Daoy (cell line): ENCODE data around the gene ALS2. TPM values are rescaled to one million over a fixed set of nuclear protein-coding genes. Genes with fewer than 3 reads are reported as not detected.
A peak's percentile ranks its signal among the peaks of the same experiment; 100 is the strongest.
"Not testable (repeated sequence)": the region's sequence is repeated elsewhere in the genome, so short reads cannot be mapped to it uniquely, and the experiment has no call there.

ENCODE experiments used
- DNase-seq: peaks from one replicate; pipeline ENCODE4 v3.0.0-alpha.2; 2015; ENCODE audit warnings: low read depth
- total RNA-seq: library from RNA; depleted of rRNA; stranded (reverse); fragments of >200 nt; shearing (Covaris generic); gene quantifications from 2 replicates; pipeline ENCODE4 v1.2.3, GENCODE V29; 2014; rRNA removed

The ALS2 gene
- total RNA-seq, 1 experiment from 2014 or later: 27.5 TPM

- DNase-seq: no peak
Measured at GRCh38 chr2:201675454-201675853, 105.3 kb downstream of the ALS2 start.

GRCh38 chr2:201674794-201675193 is 105.9 kb downstream of the ALS2 start:
- DNase-seq: no peak

GRCh38 chr2:201674298-201674697 is 106.4 kb downstream of the ALS2 start:
- DNase-seq: no peak

- no peak for DNase-seq
Measured at GRCh38 chr2:201673546-201673945, 107.2 kb downstream of the ALS2 start.

- not testable (repeated sequence) for DNase-seq
Measured at GRCh38 chr2:201671205-201671604, 109.5 kb downstream of the ALS2 start.

GRCh38 chr2:201669865-201670264 is 110.9 kb downstream of the ALS2 start:
- DNase-seq: no peak

- DNase-seq: no peak
Measured at GRCh38 chr2:201668402-201668910, 112.3 kb downstream of the ALS2 start.

- no peak for DNase-seq
Measured at GRCh38 chr2:201664334-201664733, 116.4 kb downstream of the ALS2 start.

- no peak for DNase-seq
Measured at GRCh38 chr2:201661366-201661765, 119.4 kb downstream of the ALS2 start.

- no peak for DNase-seq
Measured at GRCh38 chr2:201660293-201660895, 120.3 kb downstream of the ALS2 start.

GRCh38 chr2:201656740-201657139 is 124.0 kb downstream of the ALS2 start:
- no peak for DNase-seq

- DNase-seq: no peak
Measured at GRCh38 chr2:201656102-201656501, 124.6 kb downstream of the ALS2 start.

- DNase-seq: peak; percentile 69
Measured at GRCh38 chr2:201654616-201655384, 125.9 kb downstream of the ALS2 start.

GRCh38 chr2:201653221-201653620 is 127.5 kb downstream of the ALS2 start:
- DNase-seq: no peak

Other genes with a start within 250 kb of the ALS2 start
- 144 and 173 TPM in 2 replicates for gene TMEM237, start 137.4 kb downstream of the ALS2 start, total RNA-seq
- gene MPP4, start 82.3 kb downstream of the ALS2 start, total RNA-seq: 7.8 and 9.3 TPM in 2 replicates
- gene CDK15, start 25.6 kb upstream of the ALS2 start, total RNA-seq: 7.3 and 14.9 TPM in 2 replicates